HepG2 (cell line): ENCODE measurements around the gene BCAN. TPM values are rescaled to one million over a fixed set of nuclear protein-coding genes. Genes with fewer than 3 reads are reported as not detected.

Experiments
- CENPT ChIP-seq: sonication (generic); formaldehyde crosslinking; IDR thresholded peaks from 2 replicates; pipeline ENCODE4 v1.8.0; 2022; ENCODE audit warnings: low read depth, mild to moderate bottlenecking, moderate library complexity, missing genetic modification reagents
- EP300 ChIP-seq, 3 experiments: sonication (generic) in 1 of 3; formaldehyde crosslinking in 1 of 3; IDR thresholded peaks; 2 replicates each; pipeline versions ENCODE4 v1.5.1 to v1.6.1; 2011 to 2020; ENCODE audit warnings: low read depth in 2 of 3, low read length in 2 of 3, borderline replicate concordance in 1 of 3, improper control_type of control experiment in 1 of 3, mild to moderate bottlenecking in 1 of 3, missing genetic modification reagents in 1 of 3, moderate library complexity in 1 of 3
- FOXA1 ChIP-seq, 2 experiments: fragments of 450-650 bp in 1 of 2; sonication (generic) in 1 of 2; formaldehyde crosslinking in 1 of 2; IDR thresholded peaks; 2 replicates each; pipeline versions ENCODE4 v1.4.0 to v1.6.1; 2016 to 2020; ENCODE audit warnings: missing genetic modification reagents in 1 of 2
- GFI1 ChIP-seq: sonication (generic); formaldehyde crosslinking; IDR thresholded peaks from 2 replicates; pipeline ENCODE4 v1.5.0; 2020; ENCODE audit warnings: missing genetic modification reagents, mild to moderate bottlenecking, borderline replicate concordance
- MEF2D ChIP-seq: sonication (generic); formaldehyde crosslinking; IDR thresholded peaks from 2 replicates; pipeline ENCODE4 v1.5.1; 2020; ENCODE audit warnings: mild to moderate bottlenecking, missing genetic modification reagents
- PHF21A ChIP-seq: sonication (generic); formaldehyde crosslinking; IDR thresholded peaks from 2 replicates; pipeline ENCODE4 v1.5.0; 2020; ENCODE audit warnings: mild to moderate bottlenecking, missing genetic modification reagents
- POLR2G ChIP-seq: fragments of 200-400 bp; formaldehyde crosslinking; IDR thresholded peaks from 2 replicates; pipeline ENCODE4 v1.6.1; 2018; ENCODE audit warnings: mild to moderate bottlenecking, low read depth, low read length, moderate library complexity
- RARA ChIP-seq: IDR thresholded peaks from 2 replicates; pipeline ENCODE4 v1.6.1; 2016; ENCODE audit warnings: missing genetic modification reagents, missing compliant biosample characterization
- ZBTB38 ChIP-seq: sonication (generic); formaldehyde crosslinking; IDR thresholded peaks from 2 replicates; pipeline ENCODE4 v1.5.1; 2020; ENCODE audit warnings: mild to moderate bottlenecking, missing genetic modification reagents
- ZFP1 ChIP-seq: IDR thresholded peaks from 2 replicates; pipeline ENCODE4 v1.6.1; 2016
- ZFY ChIP-seq: sonication (generic); formaldehyde crosslinking; IDR thresholded peaks from 2 replicates; pipeline ENCODE4 v1.4.0; 2020; ENCODE audit warnings: missing genetic modification reagents
- ZNF333 ChIP-seq: sonication (generic); formaldehyde crosslinking; IDR thresholded peaks from 2 replicates; pipeline ENCODE4 v1.4.0; 2020; ENCODE audit warnings: mild to moderate bottlenecking, missing genetic modification reagents, borderline replicate concordance
- ZNF790 ChIP-seq: sonication (generic); formaldehyde crosslinking; IDR thresholded peaks from 2 replicates; pipeline ENCODE4 v1.8.0; 2022; ENCODE audit warnings: missing genetic modification reagents, mild to moderate bottlenecking, borderline replicate concordance
- ZSCAN12 ChIP-seq: sonication (generic); formaldehyde crosslinking; IDR thresholded peaks from 2 replicates; pipeline ENCODE4 v1.9.0; 2021; ENCODE audit warnings: mild to moderate bottlenecking, missing genetic modification reagents
- polyA plus RNA-seq, 8 experiments: library from polyadenylated mRNA; depleted of rRNA in 3 of 8; stranded (reverse) in 7 of 8; unstranded in 1 of 8; fragments of >200 nt; fragmentation: Illumina TruSeq in 4 of 8; extraction: Trizol in 4 of 8; gene quantifications; 2 replicates each; pipeline versions ENCODE4 v1.2.1 to v1.2.3, GENCODE V29; 2011 to 2016; ENCODE audit warnings: low read depth in 4 of 8, missing spikeins in 1 of 8, mixed read lengths in 1 of 8; ENCODE audit not compliant: insufficient read depth in 1 of 8
- total RNA-seq, 5 experiments: library from RNA; depleted of rRNA; stranded (reverse); fragments of >200 nt; fragmentation: Illumina TruSeq; extraction: Trizol; gene quantifications; 2 replicates each; pipeline ENCODE4 v1.2.3, GENCODE V29; 2016; ENCODE audit warnings: low read depth in 1 of 5
- TF ChIP-seq, protein P1 (sequence below): IDR thresholded peaks from 2 replicates; pipeline ENCODE4 v1.6.1; 2016; ENCODE audit warnings: low read depth, control low read depth
- TF ChIP-seq, protein P2 (sequence below): sonication (generic); formaldehyde crosslinking; IDR thresholded peaks from 2 replicates; pipeline ENCODE4 v1.4.0; 2020; ENCODE audit warnings: missing genetic modification reagents, borderline replicate concordance
- TF ChIP-seq, protein P3 (sequence below): IDR thresholded peaks from 2 replicates; pipeline ENCODE4 v1.6.1; 2016; ENCODE audit warnings: missing compliant biosample characterization, missing genetic modification reagents, borderline replicate concordance

BCAN gene
- total and polyA plus RNA-seq, 2 of the 13 experiments (the other 11 are each of a cell fraction or from before 2014, with no cell fraction given) = not detected

GRCh38 chr1:156664767-156665411, 23.0 kb downstream of the BCAN start (continued):
- TF ChIP-seq, protein P1, sequence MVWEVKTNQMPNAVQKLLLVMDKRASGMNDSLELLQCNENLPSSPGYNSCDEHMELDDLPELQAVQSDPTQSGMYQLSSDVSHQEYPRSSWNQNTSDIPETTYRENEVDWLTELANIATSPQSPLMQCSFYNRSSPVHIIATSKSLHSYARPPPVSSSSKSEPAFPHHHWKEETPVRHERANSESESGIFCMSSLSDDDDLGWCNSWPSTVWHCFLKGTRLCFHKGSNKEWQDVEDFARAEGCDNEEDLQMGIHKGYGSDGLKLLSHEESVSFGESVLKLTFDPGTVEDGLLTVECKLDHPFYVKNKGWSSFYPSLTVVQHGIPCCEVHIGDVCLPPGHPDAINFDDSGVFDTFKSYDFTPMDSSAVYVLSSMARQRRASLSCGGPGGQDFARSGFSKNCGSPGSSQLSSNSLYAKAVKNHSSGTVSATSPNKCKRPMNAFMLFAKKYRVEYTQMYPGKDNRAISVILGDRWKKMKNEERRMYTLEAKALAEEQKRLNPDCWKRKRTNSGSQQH (CRISPR knock-in tag) = 0 out of 2 replicates have a peak, but pooled peaks have one; percentile 14
- 0 out of 2 replicates have a peak, but pooled peaks have one; percentile 17 for TF ChIP-seq ZBTB38 (CRISPR knock-in tag)
- peak; percentile 90 for TF ChIP-seq PHF21A (CRISPR knock-in tag)
- no peak for TF ChIP-seq ZFY
- TF ChIP-seq, protein P2, sequence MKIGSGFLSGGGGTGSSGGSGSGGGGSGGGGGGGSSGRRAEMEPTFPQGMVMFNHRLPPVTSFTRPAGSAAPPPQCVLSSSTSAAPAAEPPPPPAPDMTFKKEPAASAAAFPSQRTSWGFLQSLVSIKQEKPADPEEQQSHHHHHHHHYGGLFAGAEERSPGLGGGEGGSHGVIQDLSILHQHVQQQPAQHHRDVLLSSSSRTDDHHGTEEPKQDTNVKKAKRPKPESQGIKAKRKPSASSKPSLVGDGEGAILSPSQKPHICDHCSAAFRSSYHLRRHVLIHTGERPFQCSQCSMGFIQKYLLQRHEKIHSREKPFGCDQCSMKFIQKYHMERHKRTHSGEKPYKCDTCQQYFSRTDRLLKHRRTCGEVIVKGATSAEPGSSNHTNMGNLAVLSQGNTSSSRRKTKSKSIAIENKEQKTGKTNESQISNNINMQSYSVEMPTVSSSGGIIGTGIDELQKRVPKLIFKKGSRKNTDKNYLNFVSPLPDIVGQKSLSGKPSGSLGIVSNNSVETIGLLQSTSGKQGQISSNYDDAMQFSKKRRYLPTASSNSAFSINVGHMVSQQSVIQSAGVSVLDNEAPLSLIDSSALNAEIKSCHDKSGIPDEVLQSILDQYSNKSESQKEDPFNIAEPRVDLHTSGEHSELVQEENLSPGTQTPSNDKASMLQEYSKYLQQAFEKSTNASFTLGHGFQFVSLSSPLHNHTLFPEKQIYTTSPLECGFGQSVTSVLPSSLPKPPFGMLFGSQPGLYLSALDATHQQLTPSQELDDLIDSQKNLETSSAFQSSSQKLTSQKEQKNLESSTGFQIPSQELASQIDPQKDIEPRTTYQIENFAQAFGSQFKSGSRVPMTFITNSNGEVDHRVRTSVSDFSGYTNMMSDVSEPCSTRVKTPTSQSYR (CRISPR knock-in tag) = peak; percentile 53; the same call in 1 of the 2 replicates
- TF ChIP-seq EP300 (IDR thresholded peaks at IDR 0.05; ENCODE audit: low read depth in 2 of 2, low read length in 2 of 2) = 0 out of 4 replicates have a peak, but pooled peaks of 1 of the 2 experiments have one; percentile 44
- no peak for TF ChIP-seq EP300 (CRISPR knock-in tag; IDR thresholded peaks at IDR 0.05; ENCODE audit: borderline replicate concordance)
- TF ChIP-seq POLR2G = peak; percentile 39; the same call in 1 of the 2 replicates
- 0 out of 2 replicates have a peak, but pooled peaks have one; percentile 28 for TF ChIP-seq RARA (CRISPR knock-in tag)
- 0 out of 2 replicates have a peak, but pooled peaks have one; percentile 25 for TF ChIP-seq MEF2D (CRISPR knock-in tag)
- no peak for TF ChIP-seq ZNF333
- TF ChIP-seq, protein P3, sequence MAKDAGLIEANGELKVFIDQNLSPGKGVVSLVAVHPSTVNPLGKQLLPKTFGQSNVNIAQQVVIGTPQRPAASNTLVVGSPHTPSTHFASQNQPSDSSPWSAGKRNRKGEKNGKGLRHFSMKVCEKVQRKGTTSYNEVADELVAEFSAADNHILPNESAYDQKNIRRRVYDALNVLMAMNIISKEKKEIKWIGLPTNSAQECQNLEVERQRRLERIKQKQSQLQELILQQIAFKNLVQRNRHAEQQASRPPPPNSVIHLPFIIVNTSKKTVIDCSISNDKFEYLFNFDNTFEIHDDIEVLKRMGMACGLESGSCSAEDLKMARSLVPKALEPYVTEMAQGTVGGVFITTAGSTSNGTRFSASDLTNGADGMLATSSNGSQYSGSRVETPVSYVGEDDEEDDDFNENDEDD (CRISPR knock-in tag) = 0 out of 2 replicates have a peak, but pooled peaks have one; percentile 11
- TF ChIP-seq ZFP1 (CRISPR knock-in tag) = no peak
- TF ChIP-seq ZNF790 (CRISPR knock-in tag) = no peak
- peak; percentile 99 for TF ChIP-seq GFI1 (CRISPR knock-in tag)
- no peak for TF ChIP-seq ZSCAN12 (CRISPR knock-in tag)
- TF ChIP-seq FOXA1 (IDR thresholded peaks at IDR 0.05) = no peak
- peak; percentile 26; the same call in 1 of the 2 replicates for TF ChIP-seq FOXA1 (CRISPR knock-in tag; IDR thresholded peaks at IDR 0.05)
- no peak for TF ChIP-seq CENPT (CRISPR knock-in tag)
